Heart left ventricle (tissue), 16 donors: ENCODE measurements around the gene TEX264. TPM values are rescaled to one million over a fixed set of nuclear protein-coding genes. Genes with fewer than 3 reads are reported as not detected.

Experiments used
- ATAC-seq, 4 donors: fragments of 200-7000 bp; cut with Tn5 transposase; one replicate each; pipeline ENCODE4 v1.9.1; 2020 to 2022; ENCODE audit warnings: moderate library complexity in 4 of 4, mild to moderate bottlenecking in 3 of 4, moderate number of reproducible peaks in 1 of 4
- DNase-seq, 5 donors: peaks; one replicate each; pipeline ENCODE4 v3.0.0-alpha.2; 2020
- H3K27ac ChIP-seq, 12 donors: fragments of 200-600 bp; sonication (generic) in 4 of 12; one replicate each; pipeline versions ENCODE4 v1.5.0 to v1.8.0; 2016 to 2022; ENCODE audit warnings: mild to moderate bottlenecking in 2 of 12
- H3K27me3 ChIP-seq, 9 donors: fragments of 200-600 bp; sonication (generic) in 2 of 9; one replicate each; pipeline versions ENCODE4 v1.5.1 to v1.8.0; 2016 to 2022; ENCODE audit warnings: mild to moderate bottlenecking in 3 of 9
- H3K36me3 ChIP-seq, 9 donors: fragments of 200-600 bp; sonication (generic) in 2 of 9; one replicate each; pipeline versions ENCODE4 v1.5.0 to v1.8.0; 2018 to 2022; ENCODE audit warnings: mild to moderate bottlenecking in 2 of 9
- H3K4me1 ChIP-seq, 12 donors: fragments of 200-600 bp; sonication (generic) in 4 of 12; one replicate each; pipeline versions ENCODE4 v1.5.0 to v1.8.0; 2016 to 2022; ENCODE audit warnings: mild to moderate bottlenecking in 3 of 12
- H3K4me3 ChIP-seq, 12 donors: fragments of 200-600 bp; sonication (generic) in 4 of 12; one replicate each; pipeline versions ENCODE4 v1.5.0 to v1.8.0; 2017 to 2022; ENCODE audit warnings: mild to moderate bottlenecking in 9 of 12, moderate library complexity in 4 of 12
- H3K9me3 ChIP-seq, 12 donors: fragments of 200-600 bp; sonication (generic) in 4 of 12; one replicate each; pipeline versions ENCODE4 v1.5.0 to v1.8.0; 2016 to 2022; ENCODE audit warnings: mild to moderate bottlenecking in 1 of 12
- POLR2A ChIP-seq, 2 donors: fragments of 450-650 bp; IDR thresholded peaks; one replicate each; pipeline ENCODE4 v1.6.1; 2017; ENCODE audit warnings: antibody characterized with exemption in 2 of 2, mild to moderate bottlenecking in 2 of 2, moderate library complexity in 2 of 2
- WGBS, 4 donors: extraction: QIAGEN DNeasy Blood & Tissue Kit in 2 of 4; methylation state at CpG; one replicate each; pipeline versions ENCODE4 v1.1.5 to v1.1.7; 2013 to 2018; 5-methylcytosine and 5-hydroxymethylcytosine counted together
- intact Hi-C, 10 donors: fragments of 100-400 bp; cut with DNase I; formaldehyde crosslinking; loops; one replicate each; pipeline versions ENCODE4 v1.11.1 to v1.14.2; 2022
- polyA plus RNA-seq, 2 donors: library from polyadenylated mRNA; stranded (reverse); fragments of 200-250 nt; gene quantifications; one replicate each; pipeline ENCODE4 v1.2.3, GENCODE V29; 2013
- total RNA-seq, 9 donors: library from RNA; depleted of rRNA in 2 of 9; stranded (reverse); fragments of >200 nt in 2 of 9; fragmentation: NEBNext Ultra II Directional in 3 of 9; extraction: Animal tissue kit (Norgen Biotek cat#: 25700) in 3 of 9; gene quantifications; one replicate each; pipeline versions ENCODE4 v1.1.0 to v1.2.4, GENCODE V29; 2016 to 2023
- TF ChIP-seq, protein P1 (sequence below), 12 donors: fragments of 200-600 bp; sonication (generic) in 4 of 12; IDR thresholded peaks; one replicate each; pipeline versions ENCODE4 v1.5.0 to v1.8.0; 2018 to 2022; ENCODE audit warnings: antibody characterized with exemption in 12 of 12, mild to moderate bottlenecking in 5 of 12
- donor health status: ischemic (EF 13 %, LVEDD 7.1; RV severe dilation, severe dysfunction).
- donor health status: healthy with polysubstance abuse.
- donor health status: DM: no; HTN: yes; CAD: no.
- donor health status: DM: no; HTN: no; CAD: no.
- donor health status: ischemic (EF 25% LVEDD 6.9; RV normal size, moderate dysfunction).
- donor health status: ischemic (EF 25% LVEDD 5.7; RV mildly dilated, moderate dysfunction).
- donor health status: healthy.
- donor health status: DM: yes; HTN: yes; CAD: no.
- donor health status: ischemic (EF 35%, LVEDD 5.7; RV mildly dilated, moderate dysfunction).
- donor health status: nonischemic (EF 11% LVEDD 7.7; RV severe dilation, severe dysfunction).
- donor health status: DM: yes; HTN: yes; CAD: no.
- donor health status: PGD.
- donor health status: ischemic (EF 29% LVEDD 5.4; RV normal size, mild dysfunction).
- donor health status: nonischemic (EF 23%, LVEDD 6.1; RV moderate dilation, normal function).

TEX264 gene
- total and polyA plus RNA-seq, 11 donors = 29.5 to 69.0 (median 40.0) TPM

DNA sequence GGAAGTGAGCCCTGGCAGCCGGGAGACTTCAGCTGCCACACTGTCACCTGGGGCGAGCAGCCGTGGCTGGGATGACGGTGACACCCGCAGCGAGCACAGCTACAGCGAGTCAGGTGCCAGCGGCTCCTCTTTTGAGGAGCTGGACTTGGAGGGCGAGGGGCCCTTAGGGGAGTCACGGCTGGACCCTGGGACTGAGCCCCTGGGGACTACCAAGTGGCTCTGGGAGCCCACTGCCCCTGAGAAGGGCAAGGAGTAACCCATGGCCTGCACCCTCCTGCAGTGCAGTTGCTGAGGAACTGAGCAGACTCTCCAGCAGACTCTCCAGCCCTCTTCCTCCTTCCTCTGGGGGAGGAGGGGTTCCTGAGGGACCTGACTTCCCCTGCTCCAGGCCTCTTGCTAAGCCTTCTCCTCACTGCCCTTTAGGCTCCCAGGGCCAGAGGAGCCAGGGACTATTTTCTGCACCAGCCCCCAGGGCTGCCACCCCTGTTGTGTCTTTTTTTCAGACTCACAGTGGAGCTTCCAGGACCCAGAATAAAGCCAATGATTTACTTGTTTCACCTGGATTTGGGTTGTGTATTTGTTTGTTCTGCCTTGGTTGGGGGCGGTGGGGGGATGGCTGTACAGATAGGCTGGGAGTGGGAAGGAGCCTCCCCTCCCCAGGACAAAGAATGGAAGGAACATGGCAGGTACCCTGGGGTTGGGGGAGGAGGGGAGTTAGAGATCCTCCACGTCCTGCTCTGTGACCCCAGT lies 32.9 kb downstream of the TEX264 start:
- no peaks in the 10 kb centered on the region for H3K27me3 ChIP-seq
- H3K36me3 ChIP-seq = peaks cover 0 to 67% (median 50%) of the 10 kb centered on the region in 9 donors
- intact Hi-C loops = loop anchor here in 1 of 10 donors (2.0 kb wide), 1 partner anchor 57 kb away; no protein-coding TSS in a partner anchor
- H3K27ac ChIP-seq = no peak overlapping the region
- WGBS, 4 donors = 55 to 74% (median 64%) methylated on average over 8 to 12 of the region's 12 CpGs
- H3K4me3 ChIP-seq = no peak overlapping the region
- no peaks in the 10 kb centered on the region for H3K9me3 ChIP-seq
- ATAC-seq (no peak), DNase-seq (peak in 2 of 5 donors; percentile 14 to 56)
- peaks cover 0 to 17% (median 2%) of the 10 kb centered on the region in 12 donors for H3K4me1 ChIP-seq
- TF ChIP-seq, protein P1, sequence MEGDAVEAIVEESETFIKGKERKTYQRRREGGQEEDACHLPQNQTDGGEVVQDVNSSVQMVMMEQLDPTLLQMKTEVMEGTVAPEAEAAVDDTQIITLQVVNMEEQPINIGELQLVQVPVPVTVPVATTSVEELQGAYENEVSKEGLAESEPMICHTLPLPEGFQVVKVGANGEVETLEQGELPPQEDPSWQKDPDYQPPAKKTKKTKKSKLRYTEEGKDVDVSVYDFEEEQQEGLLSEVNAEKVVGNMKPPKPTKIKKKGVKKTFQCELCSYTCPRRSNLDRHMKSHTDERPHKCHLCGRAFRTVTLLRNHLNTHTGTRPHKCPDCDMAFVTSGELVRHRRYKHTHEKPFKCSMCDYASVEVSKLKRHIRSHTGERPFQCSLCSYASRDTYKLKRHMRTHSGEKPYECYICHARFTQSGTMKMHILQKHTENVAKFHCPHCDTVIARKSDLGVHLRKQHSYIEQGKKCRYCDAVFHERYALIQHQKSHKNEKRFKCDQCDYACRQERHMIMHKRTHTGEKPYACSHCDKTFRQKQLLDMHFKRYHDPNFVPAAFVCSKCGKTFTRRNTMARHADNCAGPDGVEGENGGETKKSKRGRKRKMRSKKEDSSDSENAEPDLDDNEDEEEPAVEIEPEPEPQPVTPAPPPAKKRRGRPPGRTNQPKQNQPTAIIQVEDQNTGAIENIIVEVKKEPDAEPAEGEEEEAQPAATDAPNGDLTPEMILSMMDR (IDR thresholded peaks at IDR 0.05) = no peak
- no peak for TF ChIP-seq POLR2A (IDR thresholded peaks at IDR 0.05)

DNA sequence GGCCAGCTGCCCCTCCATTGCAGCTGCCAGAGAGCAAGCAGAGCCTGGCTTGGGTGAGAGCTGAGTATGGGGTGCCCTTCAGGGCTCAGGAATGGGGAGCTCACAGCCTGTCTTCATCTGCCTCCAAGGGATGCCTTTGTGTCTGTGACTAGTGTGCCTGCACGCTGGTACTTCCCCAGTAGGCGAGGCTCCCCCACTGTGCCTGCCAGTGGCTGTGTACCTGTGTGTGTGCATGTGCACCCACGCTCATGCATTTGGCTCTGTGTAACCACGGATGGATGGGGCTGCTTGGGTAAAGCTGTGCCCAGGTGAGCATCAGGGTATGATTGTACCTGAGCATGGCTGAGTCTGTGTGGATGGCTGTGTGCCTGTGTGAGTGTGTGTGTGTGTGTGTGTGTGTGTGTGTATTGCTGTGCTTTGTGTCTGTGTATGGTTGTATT lies 33.5 kb downstream of the TEX264 start:
- no peak for TF ChIP-seq POLR2A (IDR thresholded peaks at IDR 0.05)
- TF ChIP-seq, protein P1 (IDR thresholded peaks at IDR 0.05) = no peak
- H3K9me3 ChIP-seq = no peaks in the 10 kb centered on the region
- H3K4me1 ChIP-seq = peaks cover 0 to 17% (median 2%) of the 10 kb centered on the region in 12 donors
- intact Hi-C loops = no loop called here
- peaks cover 0 to 61% (median 44%) of the 10 kb centered on the region in 9 donors for H3K36me3 ChIP-seq
- no peak overlapping the region for H3K4me3 ChIP-seq
- 92 to 96% (median 94%) methylated on average over 3 to 4 of the region's 4 CpGs for WGBS, 4 donors
- H3K27me3 ChIP-seq = no peaks in the 10 kb centered on the region
- ATAC-seq = no peak
- H3K27ac ChIP-seq = no peak overlapping the region
- DNase-seq = peak in 2 of 5 donors; percentile 16 to 40

DNA sequence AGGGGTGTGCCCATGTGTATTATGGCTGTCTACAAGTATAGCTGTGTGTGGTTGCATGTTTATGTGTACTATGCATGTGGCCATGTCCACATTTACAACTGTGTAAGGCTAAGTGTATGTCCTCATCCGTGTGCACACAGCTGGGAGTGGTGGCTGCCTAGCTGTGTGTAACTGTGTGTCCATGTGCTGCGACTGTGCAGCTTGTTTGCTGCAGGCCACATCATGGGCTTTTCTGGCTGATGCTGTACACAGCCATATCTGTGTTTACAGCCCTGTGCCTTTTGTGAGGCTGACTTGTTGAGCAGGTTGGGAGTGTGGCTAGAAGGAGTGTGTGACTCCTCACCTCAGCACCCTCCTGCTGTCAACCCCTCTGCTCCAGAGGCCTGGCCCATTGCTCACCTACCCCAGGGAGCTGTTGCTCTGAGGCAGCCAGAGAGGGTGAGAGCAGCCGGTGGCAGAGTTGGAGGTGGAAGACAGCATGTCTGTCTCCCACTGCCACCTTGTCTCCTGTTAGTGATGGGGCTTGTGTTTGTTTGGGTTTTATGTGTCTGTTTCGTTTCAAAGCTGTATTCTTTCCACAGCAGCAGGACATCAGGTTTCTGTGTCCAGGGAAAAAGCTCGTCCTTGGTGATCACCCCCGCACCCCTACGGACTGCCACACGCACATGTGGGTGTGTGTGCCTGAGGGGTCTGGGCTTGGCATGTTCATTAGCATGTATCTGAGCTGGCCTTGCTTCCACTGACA lies 34.4 kb downstream of the TEX264 start:
- H3K36me3 ChIP-seq = peaks cover 0 to 51% (median 35%) of the 10 kb centered on the region in 9 donors
- H3K27me3 ChIP-seq = no peaks in the 10 kb centered on the region
- H3K9me3 ChIP-seq = no peaks in the 10 kb centered on the region
- H3K27ac ChIP-seq = no peak overlapping the region
- ATAC-seq (no peak), DNase-seq (peak in 2 of 5 donors; percentile 2 to 20)
- H3K4me1 ChIP-seq = peaks cover 0 to 17% (median 2%) of the 10 kb centered on the region in 12 donors
- no peak overlapping the region for H3K4me3 ChIP-seq
- 90 to 94% (median 92%) methylated on average over 8 of the region's 8 CpGs for WGBS, 4 donors
- intact Hi-C loops = loop anchor here in 1 of 10 donors (5.0 kb wide), 1 partner anchor 92 kb away; no protein-coding TSS in a partner anchor
- TF ChIP-seq, protein P1 (IDR thresholded peaks at IDR 0.05) = no peak

DNA sequence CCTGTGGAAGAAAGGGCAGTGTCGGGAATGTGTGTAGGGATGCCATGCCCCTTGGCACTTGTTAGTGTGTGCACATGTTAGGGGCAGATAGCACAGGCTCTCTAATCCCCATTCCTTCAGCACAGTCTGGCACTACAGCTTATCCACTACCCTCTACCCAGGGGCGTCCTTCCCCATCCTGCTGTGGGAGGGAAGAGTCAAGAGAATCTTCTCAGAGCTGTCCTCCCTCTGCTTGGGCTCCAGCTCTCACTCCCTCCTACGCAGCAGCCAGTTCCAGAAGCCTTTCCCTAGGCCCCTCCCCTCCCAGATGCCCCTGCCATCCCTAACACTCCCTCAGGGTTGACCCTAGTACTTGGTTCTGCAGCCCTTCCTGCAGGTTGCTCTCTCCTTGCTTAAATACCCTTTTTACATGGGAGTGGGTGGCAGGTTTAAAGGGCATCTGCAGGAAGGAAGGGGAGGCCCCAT lies 35.0 kb downstream of the TEX264 start:
- WGBS, 4 donors = 79 to 92% (median 84%) methylated on average over 3 of the region's 3 CpGs
- Histone ChIP-seq H3K4me3 (no peak overlapping the region), H3K9me3 (no peaks in the 10 kb centered on the region), H3K4me1 (peaks cover 0 to 17% (median 2%) of the 10 kb centered on the region in 12 donors), H3K27ac (no peak overlapping the region), H3K36me3 (peaks cover 0 to 45% (median 30%) of the 10 kb centered on the region in 9 donors), H3K27me3 (no peaks in the 10 kb centered on the region)
- intact Hi-C loops = loop anchor here in 1 of 10 donors (5.0 kb wide), 1 partner anchor 91 kb away; no protein-coding TSS in a partner anchor
- ATAC-seq (no peak), DNase-seq (peak in 2 of 5 donors; percentile 10 to 13)
- TF ChIP-seq POLR2A (IDR thresholded peaks at IDR 0.05) = no peak
- TF ChIP-seq, protein P1 (IDR thresholded peaks at IDR 0.05) = no peak
